Activated naive CD8-positive, alpha-beta T cell treated with anti-CD3 and anti-CD28 coated beads for 36 hours (primary cell): Measurements from ENCODE around the gene ARHGAP24. TPM values are rescaled to one million over a fixed set of nuclear protein-coding genes. Genes with fewer than 3 reads are reported as not detected.
"Not testable (repeated sequence)": the region's sequence is repeated elsewhere in the genome, so short reads cannot be mapped to it uniquely, and the experiment has no call there.

ENCODE experiments used
- DNase-seq: peaks from one replicate; pipeline ENCODE4 v3.0.0; 2021
- H3K27ac Mint-ChIP-seq: one replicate; pipeline ENCODE4 v1.8.0; 2022; ENCODE audit warnings: mild to moderate bottlenecking, moderate library complexity, mixed read lengths
- H3K27me3 Mint-ChIP-seq: one replicate; pipeline ENCODE4 v1.8.0; 2022; ENCODE audit warnings: mild to moderate bottlenecking, mixed read lengths
- H3K36me3 Mint-ChIP-seq: one replicate; pipeline ENCODE4 v1.8.0; 2021; ENCODE audit warnings: mild to moderate bottlenecking, mixed read lengths
- H3K4me1 Mint-ChIP-seq: one replicate; pipeline ENCODE4 v1.8.0; 2021; ENCODE audit warnings: mixed read lengths
- H3K4me3 Mint-ChIP-seq: one replicate; pipeline ENCODE4 v1.8.0; 2022; ENCODE audit warnings: mild to moderate bottlenecking, moderate library complexity, mixed read lengths
- H3K9me3 Mint-ChIP-seq: one replicate; pipeline ENCODE4 v1.8.0; 2022; ENCODE audit warnings: mixed read lengths
- total RNA-seq, 2 experiments: library from RNA; stranded (reverse); gene quantifications; one replicate each; pipeline ENCODE4 v1.2.3, GENCODE V29; 2021

The ARHGAP24 gene
- total RNA-seq, 2 experiments from 2014 or later = 0.62 to 0.92 TPM

- Mint-ChIP-seq H3K4me3 (no peak overlapping the region), H3K27me3 (no peaks in the 10 kb centered on the region), H3K36me3 (no peaks in the 10 kb centered on the region), H3K9me3 (peaks cover 5% of the 10 kb centered on the region), H3K4me1 (peaks cover 7% of the 10 kb centered on the region), H3K27ac (no peak overlapping the region)
- no peak for DNase-seq
These were observed 139.0 kb downstream of the ARHGAP24 start for GRCh38 chr4:85613901-85614300.

GRCh38 chr4:85615952-85616351 lies 141.0 kb downstream of the ARHGAP24 start:
- Mint-ChIP-seq H3K9me3 (peaks cover 3% of the 10 kb centered on the region), H3K27ac (no peak overlapping the region), H3K4me1 (peaks cover 2% of the 10 kb centered on the region), H3K27me3 (no peaks in the 10 kb centered on the region), H3K36me3 (no peaks in the 10 kb centered on the region), H3K4me3 (no peak overlapping the region)
- DNase-seq = no peak

DNA sequence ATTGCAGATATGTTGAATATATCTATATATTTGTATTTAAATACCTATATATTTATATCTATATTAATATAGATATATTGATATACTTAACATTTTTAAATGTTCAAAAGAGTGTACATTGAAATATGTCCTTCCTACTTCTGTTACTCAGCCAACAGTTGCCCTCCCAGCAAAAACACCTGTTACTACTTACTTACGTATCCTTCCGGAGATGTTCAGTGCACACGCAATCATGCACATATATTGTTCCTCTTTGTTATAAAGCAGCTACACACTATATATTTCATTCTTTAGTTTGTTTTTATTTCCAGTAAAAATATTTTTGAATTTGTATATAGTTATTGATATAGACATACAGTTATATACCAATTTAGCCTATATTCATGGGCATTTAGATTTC lies 142.3 kb downstream of the ARHGAP24 start:
- no peaks in the 10 kb centered on the region for H3K4me1 Mint-ChIP-seq
- H3K36me3 Mint-ChIP-seq = no peaks in the 10 kb centered on the region
- H3K27me3 Mint-ChIP-seq = no peaks in the 10 kb centered on the region
- no peak overlapping the region for H3K4me3 Mint-ChIP-seq
- H3K9me3 Mint-ChIP-seq = peaks cover 1% of the 10 kb centered on the region
- H3K27ac Mint-ChIP-seq = no peak overlapping the region
- DNase-seq = no peak

- no peaks in the 10 kb centered on the region for H3K27me3 Mint-ChIP-seq
- DNase-seq = no peak
- peaks cover 7% of the 10 kb centered on the region for H3K9me3 Mint-ChIP-seq
- no peak overlapping the region for H3K27ac Mint-ChIP-seq
- H3K4me1 Mint-ChIP-seq = no peaks in the 10 kb centered on the region
- no peak overlapping the region for H3K4me3 Mint-ChIP-seq
- H3K36me3 Mint-ChIP-seq = peaks cover 1% of the 10 kb centered on the region
These were observed 158.0 kb downstream of the ARHGAP24 start for GRCh38 chr4:85632981-85633380.

DNA sequence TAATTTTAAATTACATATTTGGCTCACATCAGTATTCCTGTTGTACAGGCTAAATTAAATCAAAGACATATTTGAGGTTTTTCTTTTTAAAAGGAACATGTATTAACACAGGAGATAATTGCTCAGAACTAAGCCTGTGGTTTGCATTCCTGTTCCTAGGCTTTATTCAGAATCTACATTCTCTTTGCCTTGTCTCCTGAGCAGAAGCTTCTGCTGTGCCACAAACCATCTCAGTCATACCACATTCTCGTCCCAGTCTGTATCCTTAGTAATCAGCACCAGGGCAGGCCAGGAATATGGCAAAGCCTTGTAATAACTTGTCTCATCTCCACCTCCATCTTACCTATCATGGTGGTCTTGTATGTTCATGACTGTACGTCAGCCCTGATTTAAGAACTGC lies 162.8 kb downstream of the ARHGAP24 start:
- Mint-ChIP-seq H3K36me3 (no peaks in the 10 kb centered on the region), H3K27ac (no peak overlapping the region), H3K9me3 (no peaks in the 10 kb centered on the region), H3K27me3 (no peaks in the 10 kb centered on the region), H3K4me1 (no peaks in the 10 kb centered on the region), H3K4me3 (no peak overlapping the region)
- DNase-seq = no peak

- H3K4me1 Mint-ChIP-seq = no peaks in the 10 kb centered on the region
- no peak for DNase-seq
- H3K9me3 Mint-ChIP-seq = no peaks in the 10 kb centered on the region
- H3K4me3 Mint-ChIP-seq = no peak overlapping the region
- H3K27me3 Mint-ChIP-seq = no peaks in the 10 kb centered on the region
- no peak overlapping the region for H3K27ac Mint-ChIP-seq
- no peaks in the 10 kb centered on the region for H3K36me3 Mint-ChIP-seq
These were observed 165.0 kb downstream of the ARHGAP24 start for GRCh38 chr4:85639946-85640345.

DNA sequence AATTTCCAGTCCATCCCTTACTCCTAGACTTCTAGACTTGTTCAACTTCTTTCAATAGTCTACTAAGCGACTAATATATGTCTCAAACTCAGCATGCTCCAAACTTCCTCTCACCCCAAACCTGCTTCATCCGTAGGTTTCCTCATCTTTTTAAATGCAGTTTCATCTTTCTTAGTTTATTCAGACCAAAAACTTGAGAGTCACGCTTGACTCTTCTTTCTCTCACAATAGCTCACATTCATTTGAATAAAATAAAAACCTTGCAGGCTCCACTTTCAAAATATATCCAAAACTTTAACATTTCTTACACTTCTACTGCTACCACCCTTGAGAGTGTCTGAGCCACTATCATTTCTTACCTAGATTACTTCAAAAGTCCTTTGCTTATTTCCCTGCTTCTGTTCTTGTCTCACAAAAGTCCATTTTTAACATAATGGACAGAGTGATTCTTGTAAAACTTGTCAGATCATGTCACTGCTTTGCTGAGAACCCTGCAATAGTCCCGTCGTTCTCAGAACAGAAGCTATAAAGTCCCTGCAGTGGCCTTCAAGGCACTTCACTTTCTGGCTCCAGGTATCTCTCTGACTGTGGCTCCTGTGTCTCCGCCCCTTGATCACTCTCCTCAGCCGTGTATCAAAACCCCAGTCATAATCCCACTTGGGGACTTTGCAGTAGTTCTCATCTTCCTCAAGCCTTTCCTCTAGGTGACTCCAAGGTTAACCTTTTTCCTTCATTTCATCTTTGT lies 167.6 kb downstream of the ARHGAP24 start:
- no peak for DNase-seq
- H3K27ac Mint-ChIP-seq = no peak overlapping the region
- H3K9me3 Mint-ChIP-seq = no peaks in the 10 kb centered on the region
- H3K36me3 Mint-ChIP-seq = no peaks in the 10 kb centered on the region
- no peak overlapping the region for H3K4me3 Mint-ChIP-seq
- H3K4me1 Mint-ChIP-seq = no peaks in the 10 kb centered on the region
- H3K27me3 Mint-ChIP-seq = no peaks in the 10 kb centered on the region

GRCh38 chr4:85644061-85644460 lies 169.1 kb downstream of the ARHGAP24 start:
- no peak for DNase-seq
- no peaks in the 10 kb centered on the region for H3K27me3 Mint-ChIP-seq
- no peaks in the 10 kb centered on the region for H3K9me3 Mint-ChIP-seq
- no peak overlapping the region for H3K4me3 Mint-ChIP-seq
- no peaks in the 10 kb centered on the region for H3K36me3 Mint-ChIP-seq
- no peaks in the 10 kb centered on the region for H3K4me1 Mint-ChIP-seq
- no peak overlapping the region for H3K27ac Mint-ChIP-seq

- H3K4me1 Mint-ChIP-seq = no peaks in the 10 kb centered on the region
- no peaks in the 10 kb centered on the region for H3K9me3 Mint-ChIP-seq
- H3K27ac Mint-ChIP-seq = no peak overlapping the region
- no peaks in the 10 kb centered on the region for H3K27me3 Mint-ChIP-seq
- no peak for DNase-seq
- no peak overlapping the region for H3K4me3 Mint-ChIP-seq
- no peaks in the 10 kb centered on the region for H3K36me3 Mint-ChIP-seq
These were observed 176.0 kb downstream of the ARHGAP24 start for GRCh38 chr4:85650908-85651307.

DNA sequence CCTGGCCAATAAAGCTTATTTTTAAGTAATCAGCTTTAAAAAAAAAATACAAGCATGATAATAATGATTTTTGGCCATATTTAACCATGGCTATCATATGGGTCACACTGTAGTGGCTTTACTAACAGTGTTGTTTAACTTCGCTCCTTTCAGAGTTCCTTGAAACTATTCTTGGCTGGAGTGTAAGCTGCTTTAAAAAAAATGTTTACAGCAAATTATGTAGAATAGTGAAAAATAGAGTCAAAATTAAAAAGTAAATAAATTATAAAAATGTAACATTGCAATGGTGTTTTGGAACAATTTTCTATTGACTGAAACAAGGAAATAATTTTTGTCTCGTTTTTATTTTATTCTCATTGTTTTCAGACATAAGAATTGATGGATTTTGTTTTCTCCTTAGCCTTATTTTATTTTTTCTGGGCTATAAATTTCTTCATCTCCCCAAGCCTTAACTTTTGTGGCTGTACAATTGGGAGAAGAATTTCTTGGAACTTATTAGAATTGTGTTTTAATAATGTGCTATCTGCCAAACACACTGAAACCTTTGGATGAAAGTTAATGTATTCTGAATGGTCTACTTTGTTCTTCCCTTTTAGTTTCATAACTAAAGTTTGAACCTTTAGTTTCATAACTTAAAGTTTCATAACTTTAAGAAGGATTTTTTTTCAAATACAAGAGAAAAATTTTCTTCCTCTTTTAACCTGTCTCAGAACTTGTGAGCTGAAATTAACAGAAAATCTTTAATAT lies 182.0 kb downstream of the ARHGAP24 start:
- Mint-ChIP-seq H3K36me3 (no peaks in the 10 kb centered on the region), H3K4me1 (no peaks in the 10 kb centered on the region), H3K27ac (no peak overlapping the region), H3K9me3 (no peaks in the 10 kb centered on the region), H3K4me3 (no peak overlapping the region), H3K27me3 (no peaks in the 10 kb centered on the region)
- no peak for DNase-seq

DNA sequence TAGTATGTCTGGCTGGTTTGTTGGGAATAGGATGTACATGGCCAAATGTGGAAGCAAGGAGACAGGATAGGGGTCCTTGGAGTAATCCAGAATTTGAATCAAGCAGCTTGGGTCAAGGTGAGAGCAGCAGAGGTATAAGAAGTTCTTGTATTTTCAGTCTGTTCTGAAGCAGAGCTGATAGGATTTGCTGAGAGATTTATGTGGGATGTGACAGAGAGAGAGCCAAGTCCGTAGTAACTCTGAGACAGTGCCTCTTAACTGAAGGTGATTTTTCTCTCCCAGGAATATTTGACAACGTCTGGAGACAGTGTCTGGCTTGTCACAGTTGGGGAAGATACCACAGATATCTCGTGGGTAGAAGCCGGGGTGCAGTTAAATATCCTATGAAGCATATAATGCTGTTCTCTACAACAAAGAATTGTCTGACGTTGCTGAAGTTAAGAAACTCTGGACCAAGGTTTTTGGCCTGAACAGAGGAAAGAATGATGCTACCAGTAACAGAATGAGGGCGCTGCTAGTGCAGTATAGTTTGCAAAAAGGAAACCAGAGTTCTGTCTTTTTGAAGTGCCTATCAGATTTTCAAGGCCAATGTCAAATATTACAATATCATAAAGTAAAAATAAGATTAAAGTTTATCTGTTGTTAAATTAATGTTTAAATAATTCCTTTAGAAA lies 184.0 kb downstream of the ARHGAP24 start:
- peaks cover 2% of the 10 kb centered on the region for H3K9me3 Mint-ChIP-seq
- no peaks in the 10 kb centered on the region for H3K4me1 Mint-ChIP-seq
- no peak overlapping the region for H3K27ac Mint-ChIP-seq
- H3K27me3 Mint-ChIP-seq = no peaks in the 10 kb centered on the region
- no peak overlapping the region for H3K4me3 Mint-ChIP-seq
- no peaks in the 10 kb centered on the region for H3K36me3 Mint-ChIP-seq
- no peak for DNase-seq

- Mint-ChIP-seq H3K27me3 (no peaks in the 10 kb centered on the region), H3K4me3 (no peak overlapping the region), H3K27ac (no peak overlapping the region), H3K36me3 (no peaks in the 10 kb centered on the region), H3K4me1 (no peaks in the 10 kb centered on the region), H3K9me3 (peaks cover 4% of the 10 kb centered on the region)
- no peak for DNase-seq
These were observed 184.8 kb downstream of the ARHGAP24 start for GRCh38 chr4:85659610-85660218.

GRCh38 chr4:85666625-85667024 lies 191.7 kb downstream of the ARHGAP24 start:
- not testable (repeated sequence) for H3K4me1 Mint-ChIP-seq, DNase-seq, H3K9me3 Mint-ChIP-seq, H3K36me3 Mint-ChIP-seq, H3K27ac Mint-ChIP-seq, H3K4me3 Mint-ChIP-seq, H3K27me3 Mint-ChIP-seq

DNA sequence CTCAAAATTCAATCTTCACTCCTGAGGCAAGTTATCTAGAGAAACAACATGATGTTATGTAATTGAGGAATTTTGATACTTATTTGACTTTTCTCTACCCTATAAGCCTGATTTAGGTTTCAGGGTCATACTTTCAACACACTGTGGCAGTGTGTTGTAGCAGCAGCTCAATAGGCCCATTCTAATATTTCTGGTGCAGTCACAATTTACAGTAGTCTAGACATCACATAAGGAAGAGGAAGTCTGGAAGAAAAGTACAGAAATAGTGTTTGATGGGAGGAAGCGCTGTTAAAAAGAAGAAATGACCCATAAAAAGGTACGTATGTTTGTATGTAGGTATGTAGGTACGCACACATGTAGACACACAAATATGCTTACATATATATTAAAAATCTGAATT lies 194.3 kb downstream of the ARHGAP24 start:
- Mint-ChIP-seq H3K36me3 (no peaks in the 10 kb centered on the region), H3K27ac (no peak overlapping the region), H3K4me1 (no peaks in the 10 kb centered on the region), H3K27me3 (no peaks in the 10 kb centered on the region), H3K9me3 (peaks cover 3% of the 10 kb centered on the region), H3K4me3 (no peak overlapping the region)
- no peak for DNase-seq

DNA sequence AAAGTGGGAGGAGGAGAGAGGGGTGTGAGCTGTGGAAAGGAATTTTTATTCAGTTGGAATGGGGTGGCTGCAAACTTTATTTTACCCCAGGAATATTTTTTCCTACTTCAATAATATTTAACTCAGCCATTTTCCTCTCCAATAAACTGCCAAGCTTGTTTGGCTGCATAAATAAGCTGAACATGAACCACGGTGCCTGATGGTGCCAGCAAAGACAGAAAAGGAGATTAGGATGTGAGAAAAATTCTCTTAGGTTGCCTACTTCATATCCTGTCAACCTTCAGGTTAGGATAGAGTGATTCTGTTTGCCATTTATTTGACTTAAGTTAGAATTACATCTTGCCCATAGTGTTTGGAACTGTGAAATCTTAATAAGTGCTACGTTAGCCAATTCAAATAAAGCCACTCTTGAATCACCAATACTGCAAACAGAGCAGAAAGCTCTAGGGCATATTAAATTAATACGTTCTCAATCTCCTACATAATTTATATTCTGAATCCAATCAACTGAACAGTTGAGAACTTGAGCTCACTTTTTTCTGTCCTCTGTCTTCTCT lies 195.1 kb downstream of the ARHGAP24 start:
- H3K36me3 Mint-ChIP-seq = no peaks in the 10 kb centered on the region
- no peak overlapping the region for H3K27ac Mint-ChIP-seq
- H3K27me3 Mint-ChIP-seq = no peaks in the 10 kb centered on the region
- H3K4me3 Mint-ChIP-seq = no peak overlapping the region
- no peak for DNase-seq
- peaks cover 2% of the 10 kb centered on the region for H3K9me3 Mint-ChIP-seq
- H3K4me1 Mint-ChIP-seq = no peaks in the 10 kb centered on the region
